ENCODE data around the gene TDRD7. TPM values are rescaled to one million over a fixed set of nuclear protein-coding genes. Genes with fewer than 3 reads are reported as not detected.
A peak's percentile ranks its signal among the peaks of the same experiment; 100 is the strongest.

TDRD7 gene
- total and polyA plus RNA-seq, 2 donors (not counting 1 experiment from before 2014, with no cell fraction given) = 11.5 to 19.7 TPM

- H3K9me3 Mint-ChIP-seq (ENCODE audit: insufficient read depth) = no peaks in the 10 kb centered on the region
- no peak for DNase-seq
- TF ChIP-seq EZH2 (IDR thresholded peaks at IDR 0.05; ENCODE audit: borderline replicate concordance, insufficient read depth, low read depth, low read length, poor library complexity, severe bottlenecking) = no peak
- TF ChIP-seq, protein P1, sequence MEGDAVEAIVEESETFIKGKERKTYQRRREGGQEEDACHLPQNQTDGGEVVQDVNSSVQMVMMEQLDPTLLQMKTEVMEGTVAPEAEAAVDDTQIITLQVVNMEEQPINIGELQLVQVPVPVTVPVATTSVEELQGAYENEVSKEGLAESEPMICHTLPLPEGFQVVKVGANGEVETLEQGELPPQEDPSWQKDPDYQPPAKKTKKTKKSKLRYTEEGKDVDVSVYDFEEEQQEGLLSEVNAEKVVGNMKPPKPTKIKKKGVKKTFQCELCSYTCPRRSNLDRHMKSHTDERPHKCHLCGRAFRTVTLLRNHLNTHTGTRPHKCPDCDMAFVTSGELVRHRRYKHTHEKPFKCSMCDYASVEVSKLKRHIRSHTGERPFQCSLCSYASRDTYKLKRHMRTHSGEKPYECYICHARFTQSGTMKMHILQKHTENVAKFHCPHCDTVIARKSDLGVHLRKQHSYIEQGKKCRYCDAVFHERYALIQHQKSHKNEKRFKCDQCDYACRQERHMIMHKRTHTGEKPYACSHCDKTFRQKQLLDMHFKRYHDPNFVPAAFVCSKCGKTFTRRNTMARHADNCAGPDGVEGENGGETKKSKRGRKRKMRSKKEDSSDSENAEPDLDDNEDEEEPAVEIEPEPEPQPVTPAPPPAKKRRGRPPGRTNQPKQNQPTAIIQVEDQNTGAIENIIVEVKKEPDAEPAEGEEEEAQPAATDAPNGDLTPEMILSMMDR (IDR thresholded peaks at IDR 0.05) = no peak
- Histone ChIP-seq H3K79me2 (ENCODE audit: control insufficient read depth, insufficient read depth, low read length) (no peaks in the 10 kb centered on the region), H4K20me1 (ENCODE audit: control insufficient read depth, insufficient read depth, low read length, poor library complexity, severe bottlenecking) (no peaks in the 10 kb centered on the region), H3K4me1 (ENCODE audit: control insufficient read depth in 2 of 2, insufficient read depth in 2 of 2, low read length in 2 of 2) (peaks cover 15% of the 10 kb centered on the region in 2 donors), H2AFZ (ENCODE audit: insufficient read depth, low read depth, low read length, poor library complexity, severe bottlenecking) (no peak overlapping the region), H3K9ac (ENCODE audit: low read length) (no peak overlapping the region), H3K36me3 (replicated peaks in 1 of 2; ENCODE audit: control extremely low read depth in 1 of 2, control insufficient read depth in 1 of 2, extremely low read depth in 1 of 2, insufficient read depth in 2 of 2, low read length in 1 of 2) (no peaks in the 10 kb centered on the region), H3K4me2 (replicated peaks; ENCODE audit: low read depth, low read length, poor library complexity, severe bottlenecking) (peak overlapping the region; percentile 22), H3K9me3 (ENCODE audit: control extremely low read depth in 1 of 3, control insufficient read depth in 2 of 3, insufficient read depth in 1 of 3, low read length in 2 of 3) (peaks cover 0 to 5% (median 0%) of the 10 kb centered on the region in 3 donors), H3K27me3 (replicated peaks in 1 of 4; ENCODE audit: control extremely low read depth in 1 of 4, control insufficient read depth in 3 of 4, insufficient read depth in 4 of 4, low read length in 3 of 4) (peaks cover 0 to 28% (median 0%) of the 10 kb centered on the region in 4 experiments), H3K27ac (ENCODE audit: low read length in 2 of 2) (no peak overlapping the region), H3K4me3 (ENCODE audit: control extremely low read depth in 1 of 5, extremely low read depth in 1 of 5, insufficient read depth in 1 of 5, low read depth in 2 of 5, low read length in 4 of 5) (no peak overlapping the region)
- intact Hi-C loops (cut with micrococcal nuclease) = loop anchor here (1.0 kb wide), 3 partner anchors 11 to 210 kb away; no protein-coding TSS in a partner anchor
- no peak overlapping the region for H3K4me3 Mint-ChIP-seq
- no peak for ATAC-seq (ENCODE audit: low read depth)
- peak overlapping the region; percentile 56 for H3K27ac Mint-ChIP-seq
- peaks cover 10% of the 10 kb centered on the region for H3K27me3 Mint-ChIP-seq
- peaks cover 18% of the 10 kb centered on the region for H3K4me1 Mint-ChIP-seq
- ChIA-PET CTCF (interaction anchor here (1.1 to 4.4 kb wide), 7 partner anchors 9 to 531 kb away, joined by 3 to 52 read pairs (median 24); no protein-coding TSS in a partner anchor), POLR2A (interaction anchor here (0.6 kb wide), 1 partner anchor 720 kb away, joined by 3 read pairs; no protein-coding TSS in a partner anchor)
- WGBS (ENCODE audit: insufficient coverage) = 89% methylated on average over 5 of the region's 5 CpGs
These were observed 23.8 kb upstream of the TDRD7 start for GRCh38 chr9:97387936-97388684.

Data from B cell (primary cell).